Forelimb muscle (tissue), 1 donor: ENCODE data around the gene UGT2B15. TPM values are rescaled to one million over a fixed set of nuclear protein-coding genes. Genes with fewer than 3 reads are reported as not detected.
"Not testable (repeated sequence)": the region's sequence is repeated elsewhere in the genome, so short reads cannot be mapped to it uniquely, and the experiment has no call there.

ENCODE experiments used
- DNase-seq: peaks from one replicate; pipeline ENCODE4 v3.0.0-alpha.2; 2013; ENCODE audit warnings: low read depth
- polyA plus RNA-seq: library from polyadenylated mRNA; unstranded; fragments of 120-200 nt; gene quantifications from one replicate; pipeline ENCODE4 v1.2.1, GENCODE V29; 2013; ENCODE audit not compliant: insufficient read length

Gene UGT2B15
- polyA plus RNA-seq, 1 donor: not detected

GRCh38 chr4:68656445-68656973 is 13.9 kb downstream of the UGT2B15 start:
- DNase-seq: not testable (repeated sequence)

DNA sequence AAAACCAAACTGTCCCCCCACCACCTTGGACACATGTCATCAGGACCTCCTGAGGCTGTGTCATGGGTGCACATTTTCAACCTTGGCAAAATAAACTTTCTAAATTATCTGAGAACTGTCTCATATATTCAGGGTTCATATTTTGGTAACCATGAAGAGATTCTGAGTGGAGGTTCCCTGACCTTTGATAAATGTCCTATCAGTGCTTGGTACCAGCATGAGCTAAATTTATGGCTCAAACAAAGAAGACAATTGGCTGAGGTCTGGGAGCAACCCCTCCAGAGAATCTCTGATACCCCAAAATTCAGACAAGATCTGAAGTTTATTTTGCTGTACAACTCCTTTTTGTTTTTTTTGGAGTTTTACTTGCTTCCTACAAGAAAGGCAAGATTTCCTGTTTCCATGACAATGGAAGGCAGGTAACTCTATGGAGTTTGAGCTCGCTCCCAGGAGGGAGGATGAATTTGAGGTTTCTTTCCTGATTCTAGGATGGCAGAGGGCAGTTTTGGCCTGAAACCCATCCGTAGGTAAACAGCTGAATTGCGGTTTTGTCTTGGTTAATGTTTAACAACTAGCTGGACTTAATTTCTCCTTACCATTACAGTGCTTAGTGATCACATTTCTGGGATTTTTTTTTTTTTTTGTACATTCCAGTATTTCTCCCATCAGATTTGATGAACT is 14.5 kb downstream of the UGT2B15 start:
- DNase-seq: no peak

DNA sequence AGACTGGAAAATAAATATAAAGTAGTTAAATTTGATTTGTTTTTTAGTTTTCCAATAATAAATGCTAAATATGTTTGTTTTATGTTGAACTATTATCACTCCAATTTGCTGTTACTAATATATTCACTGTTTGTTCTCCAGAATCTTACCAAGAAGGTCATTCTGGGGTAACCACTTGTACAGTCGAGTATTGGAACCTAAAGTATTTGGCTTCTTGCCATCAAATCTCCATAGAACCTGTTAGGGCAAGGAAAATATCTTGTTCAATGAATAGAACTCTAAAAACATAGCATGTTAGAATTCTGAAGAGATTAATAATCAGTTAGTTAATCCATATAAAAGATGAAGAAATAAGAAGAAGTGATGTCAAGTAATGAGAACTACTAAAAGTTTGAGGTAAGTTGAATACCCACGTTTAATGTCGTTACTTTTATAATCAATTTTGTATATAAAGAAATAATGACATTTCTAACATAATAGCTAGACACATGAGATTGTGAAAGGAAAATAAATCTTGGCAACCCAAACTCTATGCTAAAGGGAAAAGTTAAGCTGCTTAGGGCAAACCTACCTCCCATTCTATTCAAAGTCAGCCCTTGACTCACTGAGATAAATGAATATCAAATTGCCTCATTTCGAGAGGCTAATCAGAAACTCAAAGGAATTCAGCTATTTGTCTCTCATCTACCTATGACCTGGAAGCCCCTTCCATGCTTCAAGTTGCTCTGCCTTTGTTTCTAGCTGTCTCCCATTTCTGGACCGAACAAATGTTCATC is 15.3 kb downstream of the UGT2B15 start:
- DNase-seq: no peak

- DNase-seq: no peak
These were observed 18.5 kb downstream of the UGT2B15 start for GRCh38 chr4:68651932-68652331.

DNA sequence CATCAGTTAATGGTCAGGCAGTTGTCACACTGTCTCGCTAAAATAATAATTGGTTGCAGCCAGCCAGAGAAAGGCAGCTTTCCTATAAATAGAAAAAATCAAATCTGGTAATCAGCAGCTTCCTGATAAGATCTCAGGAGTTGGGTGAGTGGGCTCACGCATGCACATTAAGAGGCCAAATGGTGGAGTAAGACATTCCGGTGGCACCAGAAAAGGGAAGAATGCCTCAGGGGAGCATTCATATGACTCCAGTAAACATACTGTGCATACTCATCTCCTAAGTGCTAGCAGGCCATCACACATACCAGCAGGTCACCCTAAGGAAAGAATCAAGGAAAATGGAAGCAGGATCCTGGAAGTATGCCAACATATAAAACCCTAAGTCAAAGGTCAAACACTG is 40.1 kb downstream of the UGT2B15 start:
- DNase-seq: no peak

DNA sequence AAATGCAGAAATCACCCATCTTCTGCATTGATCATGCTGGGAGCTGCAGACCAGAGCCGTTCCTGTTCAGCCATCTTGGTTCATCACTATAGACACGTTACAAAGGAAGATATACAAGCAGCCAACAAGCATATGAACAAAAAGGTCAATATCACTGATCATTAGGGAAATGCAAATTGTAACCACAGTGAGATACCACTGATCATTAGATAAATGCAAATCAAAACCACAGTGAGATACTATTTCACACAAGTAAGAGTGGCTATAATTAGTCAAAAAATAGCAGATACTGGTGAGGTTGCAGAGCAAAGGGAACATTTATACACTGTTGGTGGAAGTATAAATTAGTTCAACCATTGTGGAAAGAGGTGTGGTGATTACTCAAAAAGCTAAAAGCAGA is 47.7 kb downstream of the UGT2B15 start:
- DNase-seq: not testable (repeated sequence)

GRCh38 chr4:68617003-68617698 is 53.3 kb downstream of the UGT2B15 start:
- DNase-seq: no peak

- no peak for DNase-seq
These were observed 54.6 kb downstream of the UGT2B15 start for GRCh38 chr4:68615699-68616422.

- no peak for DNase-seq
These were observed 56.7 kb downstream of the UGT2B15 start for GRCh38 chr4:68613752-68614151.

DNA sequence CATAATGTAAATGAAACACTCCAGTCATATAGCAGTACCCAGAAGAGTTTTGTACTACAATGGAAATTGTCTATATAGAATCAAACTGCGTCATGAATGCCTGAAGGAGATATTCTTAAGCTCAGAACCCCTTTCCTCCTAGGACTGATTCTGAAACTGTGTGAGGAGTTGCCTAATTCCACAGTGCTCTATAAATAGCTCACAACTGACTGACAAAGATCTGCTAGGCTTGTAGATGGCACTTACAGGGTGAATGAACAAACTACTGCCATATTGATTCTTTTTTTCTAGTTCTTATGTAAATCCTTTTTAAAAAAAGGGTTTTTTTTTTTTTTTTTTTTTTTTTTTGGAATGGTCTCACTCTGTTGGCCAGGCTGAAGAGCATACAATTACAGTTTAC is 64.2 kb downstream of the UGT2B15 start:
- no peak for DNase-seq

- no peak for DNase-seq
These were observed 71.3 kb downstream of the UGT2B15 start for GRCh38 chr4:68599150-68599549.

- no peak for DNase-seq
These were observed 73.0 kb downstream of the UGT2B15 start for GRCh38 chr4:68597482-68597881.

Other genes starting within 250 kb of the UGT2B15 start
- not detected for gene TMPRSS11E, start 223.2 kb downstream of the UGT2B15 start, polyA plus RNA-seq
- gene UGT2B17, start 94.3 kb downstream of the UGT2B15 start, polyA plus RNA-seq: not detected
- not detected for gene UGT2B10, start 145.3 kb upstream of the UGT2B15 start, polyA plus RNA-seq